Stimulated activated CD8-positive, alpha-beta memory T cell treated with anti-CD3 and anti-CD28 coated beads, Interleukin-15, amount 100 ng/mL, for 24 hours (primary cell): ENCODE data around the gene RBM5.

ENCODE experiments used
- DNase-seq: peaks from one replicate; pipeline ENCODE4 v3.0.0-alpha.2; 2020; ENCODE audit warnings: low read depth

The RBM5 gene

DNA sequence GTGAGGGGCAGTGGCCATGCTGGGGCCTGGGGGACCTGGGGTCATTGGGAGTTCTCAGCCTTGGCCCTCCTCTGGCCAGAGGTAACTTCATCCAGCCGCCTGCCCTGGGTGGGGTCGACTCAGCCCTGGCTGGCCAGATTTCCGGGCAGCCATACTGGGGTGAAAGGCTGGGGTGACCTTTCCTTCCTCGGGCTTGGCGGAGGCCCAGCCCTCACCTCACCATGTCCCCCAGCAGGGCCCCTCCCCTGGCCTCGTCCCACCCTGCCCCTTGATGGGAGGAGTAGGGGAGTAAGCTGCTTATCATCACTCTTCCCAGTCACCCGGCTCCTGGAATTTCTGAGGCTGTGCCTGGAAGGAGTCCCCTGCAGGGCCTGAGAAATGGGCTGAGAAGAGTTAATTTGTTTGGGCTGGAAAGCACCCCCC lies 71.9 kb downstream of the RBM5 start:
- no peak for DNase-seq

DNA sequence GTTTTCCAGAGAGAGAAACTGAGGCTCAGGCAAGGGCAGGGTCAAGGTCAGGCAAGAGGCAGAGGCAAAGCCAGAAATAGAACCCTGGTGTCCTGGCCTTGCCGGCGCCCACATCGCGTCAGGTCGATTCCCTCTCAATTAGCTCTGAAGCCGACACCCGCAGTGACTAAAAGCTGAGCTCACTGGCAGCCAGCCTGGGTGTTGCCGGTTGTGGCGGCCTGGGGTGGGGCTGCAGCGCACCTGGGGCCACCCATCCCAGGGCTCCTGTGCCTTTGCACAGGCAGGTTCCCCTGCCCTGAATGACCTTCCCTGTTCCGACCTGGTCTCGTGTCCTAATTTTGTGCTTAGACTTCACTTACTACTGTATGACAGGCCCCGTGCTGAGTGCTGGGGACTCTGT lies 72.6 kb downstream of the RBM5 start:
- no peak for DNase-seq

DNA sequence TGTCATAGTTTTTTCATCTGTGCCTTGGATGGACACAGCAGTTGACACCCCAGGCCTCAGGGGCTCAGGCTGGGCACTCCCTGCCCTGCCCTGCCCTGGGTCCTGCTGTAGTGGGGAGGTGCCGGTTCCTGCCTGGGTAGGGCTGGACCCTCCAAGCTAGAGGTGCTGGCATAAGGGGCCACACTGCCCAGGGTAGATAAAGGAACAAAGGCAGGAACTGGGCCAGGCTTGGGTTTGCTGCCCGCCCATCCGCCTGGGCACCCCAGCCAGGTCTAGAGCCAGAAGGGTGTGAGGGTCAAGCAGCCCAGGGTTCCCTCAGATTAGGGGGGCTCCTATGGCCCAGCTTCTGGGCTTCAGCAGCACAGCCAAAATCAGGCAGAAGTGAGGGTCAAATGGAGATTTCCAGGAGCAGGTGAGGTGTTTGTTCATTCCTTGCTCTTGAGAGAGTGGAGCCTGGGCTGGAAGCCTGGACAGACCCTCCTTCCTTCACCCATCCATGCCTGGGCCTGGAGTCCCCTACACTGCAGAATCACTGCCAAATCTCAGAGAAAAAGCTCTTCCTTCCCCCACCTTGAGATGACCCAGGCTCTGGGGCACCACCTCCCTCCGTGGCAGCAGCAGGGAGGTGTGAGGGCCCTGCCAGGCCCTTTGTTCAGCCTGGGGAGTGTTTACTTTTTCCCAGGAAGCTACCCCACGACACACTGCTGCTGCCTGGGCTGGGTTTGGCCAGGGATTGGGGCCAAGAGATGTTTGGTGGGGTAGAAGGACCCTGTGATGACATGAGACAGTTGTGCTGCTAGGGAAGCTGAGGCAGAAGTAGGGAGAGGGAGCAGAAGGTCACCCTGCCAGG lies 73.5 kb downstream of the RBM5 start:
- DNase-seq: no peak

DNA sequence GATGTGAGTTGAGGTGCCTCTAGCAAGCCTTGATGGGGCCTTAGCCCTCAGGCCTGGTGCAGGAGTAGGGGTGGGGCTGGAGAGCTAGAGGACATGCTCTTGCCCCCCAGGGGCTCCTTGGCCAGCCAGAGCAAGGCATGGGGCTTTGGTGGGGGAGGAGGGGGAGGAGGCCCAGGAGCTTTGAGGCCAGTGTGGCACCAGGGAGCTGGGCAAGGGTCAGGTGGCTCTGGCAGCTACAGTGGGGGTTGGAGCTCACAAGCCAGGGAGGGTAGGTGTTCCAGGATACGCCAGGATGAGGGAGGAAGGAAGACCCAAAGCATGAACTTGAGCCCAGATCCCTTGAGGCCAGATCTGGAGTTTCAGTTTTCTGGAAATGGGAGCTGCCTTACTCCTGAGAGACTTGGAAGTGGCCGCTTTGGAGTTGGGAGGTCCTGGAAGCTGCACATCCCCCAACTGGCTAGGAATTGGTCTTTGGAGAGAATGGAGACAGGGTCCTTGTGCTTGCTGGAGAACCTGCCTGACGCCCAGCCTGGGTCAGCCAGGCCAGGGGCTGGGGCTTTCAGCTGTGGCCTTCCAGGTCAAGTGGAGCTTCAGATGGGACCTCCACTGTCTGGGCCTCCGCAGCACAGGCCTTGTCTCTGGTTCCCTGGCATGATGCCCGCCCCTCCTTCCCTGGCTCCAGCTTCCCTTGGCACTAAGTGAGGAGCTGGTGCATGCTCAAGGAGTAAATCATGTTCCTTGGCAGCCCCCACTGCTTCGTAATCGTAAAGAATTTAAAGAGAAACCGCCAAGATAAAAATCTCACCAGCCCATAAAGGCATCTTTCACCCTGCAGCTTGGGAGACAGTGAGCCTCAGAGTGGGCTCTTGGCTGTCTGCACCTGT lies 75.1 kb downstream of the RBM5 start:
- DNase-seq: no peak

DNA sequence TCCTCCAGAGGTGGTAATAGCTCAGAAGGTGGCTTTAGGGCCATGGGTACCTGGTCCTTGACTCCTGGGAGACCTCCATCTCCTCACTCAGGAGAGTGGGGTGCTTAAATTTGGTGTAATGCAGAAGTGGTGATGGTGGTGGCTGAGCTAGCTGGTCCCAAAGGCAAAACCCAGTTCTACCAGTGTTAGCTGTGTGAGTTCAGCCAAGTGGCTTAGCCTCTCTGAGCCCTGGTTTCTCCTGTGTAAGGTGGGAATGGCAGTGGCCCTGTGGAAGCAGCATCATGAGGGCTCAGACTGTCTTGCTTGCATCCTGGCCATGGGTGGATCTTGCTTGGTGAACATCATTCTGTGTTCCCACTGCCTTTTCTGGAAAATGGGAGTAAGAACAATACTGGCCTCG lies 75.8 kb downstream of the RBM5 start:
- no peak for DNase-seq

DNA sequence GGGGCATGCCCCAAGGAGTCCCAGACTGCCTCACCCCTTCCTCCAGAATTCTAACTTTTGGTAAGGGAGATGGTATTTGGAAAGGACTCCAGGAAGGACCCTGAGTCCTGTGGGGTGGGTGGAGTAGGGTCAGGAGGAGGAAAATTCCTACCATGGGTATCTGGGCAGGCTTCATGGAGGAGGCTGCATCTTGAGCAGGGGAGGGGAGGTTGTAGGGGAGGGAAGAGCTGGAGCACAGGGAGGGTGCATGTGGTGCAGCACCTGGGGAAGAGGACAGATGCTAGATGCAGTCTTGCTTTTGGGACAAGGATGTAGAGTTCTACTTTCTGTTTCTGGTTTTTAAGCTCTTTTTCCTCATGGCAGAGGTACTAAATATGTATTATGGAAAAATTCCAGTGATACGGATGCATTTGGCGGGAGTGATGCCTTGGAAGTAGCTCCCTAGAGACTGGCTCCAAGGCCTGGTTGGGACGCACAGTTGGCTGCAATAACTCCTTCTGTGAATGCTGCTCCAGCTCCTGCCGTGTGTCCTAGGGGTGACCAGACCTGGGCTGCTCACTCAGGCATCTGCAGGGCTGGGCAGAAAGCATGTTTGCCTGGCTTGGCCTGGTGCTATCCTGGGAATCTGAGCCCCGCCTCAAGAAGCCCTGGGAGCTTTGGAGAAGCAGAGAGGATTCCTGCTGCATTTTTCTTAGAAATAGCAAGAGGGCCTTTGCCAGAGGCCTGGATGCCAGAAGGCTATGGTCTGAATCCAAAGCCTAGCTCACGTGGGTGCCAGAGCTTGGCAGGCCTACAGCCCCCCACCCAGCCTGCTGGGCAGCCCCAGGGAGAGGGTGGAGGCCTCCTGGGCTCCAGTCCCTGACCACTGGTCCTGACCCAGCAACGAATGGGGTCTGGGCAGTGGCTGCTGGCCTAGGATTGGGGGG lies 76.5 kb downstream of the RBM5 start:
- DNase-seq: no peak

DNA sequence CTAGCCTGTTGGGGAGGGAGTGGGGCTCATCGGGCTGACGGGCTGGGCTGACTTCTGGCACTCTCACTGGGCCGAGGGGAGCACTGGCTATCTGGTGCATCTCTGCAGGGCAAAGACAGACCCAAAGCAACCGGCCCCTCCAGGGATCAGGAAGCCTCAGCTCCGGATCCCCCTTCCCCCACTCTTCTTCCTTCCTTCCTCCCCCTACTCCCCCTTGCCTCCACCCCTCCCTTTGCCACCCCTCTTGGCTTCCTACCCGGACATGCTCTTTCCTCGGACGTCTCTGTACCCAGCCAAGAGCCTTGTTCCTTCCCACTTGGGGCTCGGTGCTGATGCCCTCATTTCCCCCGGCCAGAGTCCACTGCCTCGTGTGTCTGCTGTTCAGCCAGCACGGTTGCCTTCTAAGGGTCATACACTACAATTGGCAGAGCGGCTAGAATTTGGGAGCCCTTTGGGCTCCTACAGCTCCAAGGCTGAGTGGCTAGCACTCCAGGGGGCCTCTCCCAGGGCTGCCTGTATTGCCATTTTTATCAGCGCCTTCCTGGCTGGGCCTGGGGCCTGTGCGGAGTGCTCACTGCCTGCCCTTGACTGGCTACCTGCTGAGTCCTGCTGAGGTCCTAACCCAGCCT lies 77.3 kb downstream of the RBM5 start:
- DNase-seq: no peak

DNA sequence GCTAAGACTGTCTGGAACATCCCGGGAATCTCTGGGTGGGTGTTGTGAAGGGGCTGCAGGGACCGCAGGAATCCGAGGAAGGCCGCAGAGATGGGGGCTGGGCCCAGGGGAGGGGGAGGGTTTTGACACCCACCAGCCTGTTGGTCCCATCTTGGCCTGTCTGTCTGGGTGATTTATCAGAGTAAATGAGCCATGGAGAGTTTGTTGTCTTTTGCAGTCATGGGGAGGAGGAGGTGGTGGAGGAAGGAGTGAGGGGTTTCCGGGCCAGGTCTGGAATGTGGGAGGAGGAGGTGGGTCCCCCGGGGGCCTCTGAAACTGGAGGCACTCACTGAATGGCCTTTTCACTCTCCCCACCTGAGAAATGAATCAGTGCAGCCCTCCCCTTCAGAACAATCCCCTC lies 77.9 kb downstream of the RBM5 start:
- DNase-seq: no peak

DNA sequence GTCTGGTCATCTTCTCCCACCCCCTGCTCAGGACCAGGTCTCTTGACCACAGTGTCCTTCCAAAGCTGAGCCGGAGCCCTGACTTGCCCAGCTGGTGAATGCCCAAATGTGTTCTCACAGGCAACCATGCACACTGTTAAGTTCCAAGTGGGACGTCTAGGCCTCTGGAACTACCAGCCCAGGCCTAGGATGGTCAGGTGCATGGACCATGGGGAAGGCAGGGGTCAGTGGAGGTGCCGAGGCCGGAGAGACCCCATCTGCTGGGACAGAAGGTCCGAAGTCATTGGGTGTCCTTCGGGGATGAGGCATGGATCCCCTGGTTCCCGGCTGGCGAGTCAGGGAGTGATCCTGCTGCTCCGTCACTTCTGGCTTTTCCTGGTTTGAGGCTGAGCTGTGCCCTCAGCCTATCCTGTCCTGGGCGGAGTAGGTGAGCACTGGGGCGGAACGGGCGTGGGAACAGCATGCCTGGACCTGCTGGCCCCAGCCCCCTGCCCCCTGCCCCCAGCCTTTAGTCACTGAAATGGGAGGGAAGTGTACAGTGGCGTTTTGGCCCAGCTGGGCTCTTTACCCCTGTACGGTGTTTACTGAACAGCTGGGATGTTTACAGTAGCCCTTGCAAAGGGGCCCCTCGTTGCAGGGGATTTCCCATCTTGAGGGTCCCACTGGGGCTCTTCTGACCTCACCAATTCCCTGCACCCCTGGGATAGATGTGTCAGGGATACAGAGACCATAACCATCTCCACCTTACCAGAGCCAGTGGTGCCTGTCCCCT lies 78.5 kb downstream of the RBM5 start:
- no peak for DNase-seq

DNA sequence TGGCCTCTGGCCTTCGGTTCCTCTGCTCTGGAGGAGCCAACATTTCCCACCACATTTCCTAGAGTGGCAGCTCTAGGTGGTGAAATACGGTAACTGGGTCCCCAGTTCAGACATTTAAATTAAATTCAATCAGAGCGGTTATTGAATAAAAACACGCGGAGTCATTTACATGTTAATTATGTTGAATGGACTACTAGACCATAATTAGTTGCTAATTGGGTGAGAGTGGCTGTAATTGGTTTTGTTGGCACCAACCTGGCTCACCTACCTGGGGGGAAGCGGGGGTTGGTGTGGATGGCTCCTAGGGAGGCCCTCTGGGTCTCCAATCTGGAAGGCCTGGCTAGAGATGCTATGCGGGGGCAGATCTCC lies 79.1 kb downstream of the RBM5 start:
- no peak for DNase-seq

DNA sequence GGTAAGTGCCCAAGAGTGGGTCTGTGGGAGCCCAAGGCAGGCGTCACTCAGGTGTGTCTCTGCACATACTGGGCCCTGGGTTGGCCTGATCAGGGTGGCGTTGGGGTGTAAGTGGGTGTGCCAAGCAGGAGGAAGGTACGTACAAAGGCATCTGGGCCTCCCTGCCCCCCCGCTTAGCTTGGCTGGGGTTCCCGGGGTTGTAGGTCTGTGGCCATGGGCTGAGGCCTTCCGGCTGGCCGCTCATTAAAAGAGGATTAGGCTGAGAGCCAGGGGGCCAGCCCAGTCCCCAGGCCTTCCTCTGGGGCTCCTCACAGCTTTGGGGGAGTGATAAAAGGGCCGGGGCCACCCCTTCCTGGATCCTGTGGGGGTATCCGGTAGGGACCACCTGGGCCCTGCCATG lies 79.7 kb downstream of the RBM5 start:
- DNase-seq: no peak
